ENCODE measurements around the gene STMN3.

DNA sequence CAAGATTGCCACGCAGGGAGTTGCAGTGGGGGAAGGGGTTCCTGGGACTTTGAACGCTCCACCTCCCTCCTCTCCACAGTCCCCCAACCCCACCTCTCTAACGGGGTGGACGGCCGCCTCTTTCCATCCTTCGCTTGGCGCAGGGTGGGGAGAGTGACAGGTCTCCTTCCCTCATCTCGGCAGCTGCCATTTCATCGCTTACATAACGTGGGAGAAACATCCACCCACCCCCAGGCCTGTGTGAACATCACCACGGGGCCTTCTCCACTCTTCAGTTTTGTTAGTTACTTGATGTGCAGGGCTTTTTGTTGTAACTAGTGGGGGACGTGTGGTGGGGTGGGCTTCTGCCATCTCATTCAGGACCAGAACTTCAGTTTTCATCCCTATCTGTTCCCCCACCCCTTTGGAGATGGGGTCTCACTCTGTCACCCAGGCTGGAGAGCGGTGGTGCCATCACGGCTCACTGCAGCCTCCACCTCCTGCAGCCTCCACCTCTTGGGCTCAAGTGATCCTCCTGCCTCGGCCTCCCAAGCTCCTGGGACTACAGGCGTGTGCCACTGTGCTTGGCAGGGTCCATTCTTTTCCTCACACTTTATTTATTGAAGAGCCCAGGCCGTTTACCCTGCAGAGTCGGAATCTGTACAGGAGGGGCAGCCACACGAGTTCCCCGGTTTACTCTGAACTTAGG, 22.6 kb upstream of the STMN3 start:
- TF ChIP-seq POLR2A (IDR thresholded peaks at IDR 0.05), result no peak
- TF ChIP-seq, protein P1, sequence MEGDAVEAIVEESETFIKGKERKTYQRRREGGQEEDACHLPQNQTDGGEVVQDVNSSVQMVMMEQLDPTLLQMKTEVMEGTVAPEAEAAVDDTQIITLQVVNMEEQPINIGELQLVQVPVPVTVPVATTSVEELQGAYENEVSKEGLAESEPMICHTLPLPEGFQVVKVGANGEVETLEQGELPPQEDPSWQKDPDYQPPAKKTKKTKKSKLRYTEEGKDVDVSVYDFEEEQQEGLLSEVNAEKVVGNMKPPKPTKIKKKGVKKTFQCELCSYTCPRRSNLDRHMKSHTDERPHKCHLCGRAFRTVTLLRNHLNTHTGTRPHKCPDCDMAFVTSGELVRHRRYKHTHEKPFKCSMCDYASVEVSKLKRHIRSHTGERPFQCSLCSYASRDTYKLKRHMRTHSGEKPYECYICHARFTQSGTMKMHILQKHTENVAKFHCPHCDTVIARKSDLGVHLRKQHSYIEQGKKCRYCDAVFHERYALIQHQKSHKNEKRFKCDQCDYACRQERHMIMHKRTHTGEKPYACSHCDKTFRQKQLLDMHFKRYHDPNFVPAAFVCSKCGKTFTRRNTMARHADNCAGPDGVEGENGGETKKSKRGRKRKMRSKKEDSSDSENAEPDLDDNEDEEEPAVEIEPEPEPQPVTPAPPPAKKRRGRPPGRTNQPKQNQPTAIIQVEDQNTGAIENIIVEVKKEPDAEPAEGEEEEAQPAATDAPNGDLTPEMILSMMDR (IDR thresholded peaks at IDR 0.05), result no peak

Measured in uterus (tissue), 2 donors.